COLO668 (cell line): Measurements from ENCODE around the gene FANK1.
"Not testable (repeated sequence)": the region's sequence is repeated elsewhere in the genome, so short reads cannot be mapped to it uniquely, and the experiment has no call there.

Source experiments
- DNase-seq: peaks from one replicate; lab custom pipeline; 2025; ENCODE audit not compliant: unreplicated experiment; lab: John Stamatoyannopoulos, UW

The FANK1 gene

DNA sequence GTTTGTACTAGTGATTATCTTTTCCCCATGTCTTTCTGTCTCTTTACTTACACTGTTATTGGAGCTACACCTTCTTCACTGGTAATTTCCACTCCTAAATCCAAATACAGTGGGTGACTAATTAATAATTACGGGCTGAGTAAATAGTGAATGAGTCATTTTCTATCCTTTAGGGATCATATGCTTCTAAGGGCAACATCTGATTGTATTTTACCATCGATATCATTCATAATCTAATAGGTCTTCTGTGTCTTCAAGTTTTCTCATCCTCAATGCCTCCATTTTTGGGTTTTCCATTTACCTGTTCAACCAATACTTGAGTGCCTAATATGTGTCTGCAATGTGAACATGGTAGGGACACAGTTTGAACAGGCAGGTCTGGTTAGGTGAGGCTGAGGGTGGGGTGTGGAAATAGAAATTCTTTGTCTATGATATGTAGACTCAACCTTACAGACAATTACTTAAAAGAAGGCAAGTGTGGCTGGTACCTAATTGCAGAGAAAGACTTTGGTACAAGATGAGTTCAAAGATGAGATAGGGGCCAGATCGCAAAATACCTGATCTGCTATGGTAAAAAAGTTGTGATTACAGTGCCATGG, 9.4 kb upstream of the FANK1 start:
- DNase-seq, result no peak

- DNase-seq, result not testable (repeated sequence)
These were observed 6.9 kb upstream of the FANK1 start for GRCh38 chr10:125889441-125889840.

DNA sequence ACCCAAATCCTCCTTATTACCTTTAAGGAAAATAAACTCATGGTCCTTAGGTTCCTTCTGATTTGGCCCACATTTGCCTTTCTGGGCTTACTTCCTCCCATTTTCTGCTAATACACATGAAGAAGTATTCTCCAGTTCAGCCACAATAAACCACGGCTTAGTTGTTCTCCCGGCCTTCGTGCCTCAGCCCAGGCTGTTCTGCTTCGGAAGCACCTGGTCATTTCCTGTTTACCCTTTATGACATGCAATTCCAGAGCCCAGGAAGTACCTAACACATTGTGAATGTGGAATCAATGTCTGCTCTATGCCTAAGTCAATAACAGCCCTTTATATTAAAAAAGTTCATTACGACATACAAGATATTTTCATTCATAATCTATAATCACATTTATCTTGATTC, 4.0 kb upstream of the FANK1 start:
- DNase-seq, result peak; percentile 23

DNA sequence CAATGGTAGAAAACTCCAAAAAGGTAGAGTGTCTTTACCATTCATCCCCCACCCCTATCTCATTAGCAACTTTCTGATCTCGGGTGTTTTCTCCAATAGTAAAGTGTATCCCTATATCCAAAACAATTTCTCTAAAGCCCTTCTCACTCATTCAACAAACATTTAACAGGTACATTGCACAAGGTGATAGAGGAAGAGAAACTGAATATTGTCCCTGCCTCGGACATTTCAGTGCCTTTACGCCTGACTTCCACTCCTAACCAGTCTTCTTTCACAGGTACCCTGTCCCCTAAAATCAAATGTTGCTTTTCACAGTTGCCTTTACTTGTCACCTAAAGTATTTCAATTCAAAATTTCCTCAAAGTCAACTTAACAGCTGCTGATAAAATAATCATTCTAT, 2.2 kb upstream of the FANK1 start:
- not testable (repeated sequence) for DNase-seq

GRCh38 chr10:125895130-125896087, 955 bp upstream of the FANK1 start:
- peak; percentile 46 for DNase-seq

DNA sequence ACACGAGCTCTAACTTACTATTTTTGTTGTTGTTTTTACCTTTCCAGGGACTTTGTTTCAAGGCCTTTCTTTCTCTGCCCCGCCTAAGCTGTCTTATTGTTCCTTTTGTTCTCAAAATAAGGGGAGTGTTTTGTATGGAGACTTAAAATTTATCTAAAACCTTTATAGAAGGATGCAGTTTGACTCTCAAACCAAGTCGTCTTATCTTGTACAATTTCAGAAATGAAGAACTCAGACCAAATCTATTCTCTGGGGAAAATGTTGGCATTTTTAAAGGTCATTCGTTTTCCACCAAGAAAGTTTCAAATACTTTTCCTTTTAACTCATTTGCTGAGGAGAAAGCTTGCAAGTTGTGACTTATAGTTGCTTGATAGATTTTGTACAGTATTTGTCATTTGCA, 953 bp downstream of the FANK1 start:
- not testable (repeated sequence) for DNase-seq

DNA sequence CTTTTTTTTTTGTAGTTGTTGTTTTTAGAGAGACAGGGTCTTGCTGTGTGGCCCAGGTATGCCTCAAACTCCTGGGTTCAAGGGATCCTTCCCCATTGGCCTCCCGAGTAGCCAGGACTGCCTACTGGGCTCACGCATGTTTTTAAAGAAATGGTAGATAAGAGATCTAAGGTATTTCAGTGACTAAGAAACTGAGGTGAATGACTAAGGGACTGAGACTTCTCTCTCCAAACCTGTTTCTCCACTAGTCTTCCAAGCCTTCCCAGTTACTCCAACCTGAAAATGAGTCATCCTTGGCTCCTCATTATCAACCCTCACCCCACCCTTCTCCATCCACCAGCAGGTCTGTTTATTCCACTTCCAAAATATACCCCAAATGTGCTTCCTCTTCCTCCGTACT, 4.6 kb downstream of the FANK1 start:
- not testable (repeated sequence) for DNase-seq

DNA sequence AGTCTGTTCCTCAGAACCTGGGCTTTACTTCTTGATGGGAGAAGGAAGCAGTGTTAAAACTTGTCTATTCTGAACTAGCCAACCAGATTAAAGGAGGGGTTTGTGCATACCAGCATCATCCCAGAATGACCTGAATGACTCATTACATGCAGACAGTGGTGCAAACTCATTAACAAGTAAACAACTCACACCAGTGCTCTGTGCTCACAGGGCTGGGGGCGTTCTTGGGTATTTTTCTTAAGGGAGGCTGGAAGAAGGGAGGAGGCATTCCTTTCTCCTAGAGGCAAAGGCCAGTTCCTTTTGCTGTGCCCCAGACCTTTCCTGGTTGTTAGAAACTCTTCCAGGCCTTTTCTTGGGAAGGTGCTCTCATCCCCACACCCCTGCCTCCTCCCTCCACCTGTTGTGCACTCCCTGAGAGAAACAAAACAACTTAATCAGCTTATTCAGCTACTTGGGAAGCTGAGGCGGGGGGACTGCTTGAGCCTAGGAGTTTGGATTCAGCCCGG, 6.8 kb downstream of the FANK1 start:
- DNase-seq, result not testable (repeated sequence)

GRCh38 chr10:125905069-125905994, 9.0 kb downstream of the FANK1 start:
- DNase-seq, result not testable (repeated sequence)

GRCh38 chr10:125907598-125907997, 11.2 kb downstream of the FANK1 start:
- not testable (repeated sequence) for DNase-seq

GRCh38 chr10:125908813-125909212, 12.4 kb downstream of the FANK1 start:
- not testable (repeated sequence) for DNase-seq

GRCh38 chr10:125909491-125909890, 13.1 kb downstream of the FANK1 start:
- not testable (repeated sequence) for DNase-seq

- no peak for DNase-seq
These were observed 14.8 kb downstream of the FANK1 start for GRCh38 chr10:125911145-125911544.

DNA sequence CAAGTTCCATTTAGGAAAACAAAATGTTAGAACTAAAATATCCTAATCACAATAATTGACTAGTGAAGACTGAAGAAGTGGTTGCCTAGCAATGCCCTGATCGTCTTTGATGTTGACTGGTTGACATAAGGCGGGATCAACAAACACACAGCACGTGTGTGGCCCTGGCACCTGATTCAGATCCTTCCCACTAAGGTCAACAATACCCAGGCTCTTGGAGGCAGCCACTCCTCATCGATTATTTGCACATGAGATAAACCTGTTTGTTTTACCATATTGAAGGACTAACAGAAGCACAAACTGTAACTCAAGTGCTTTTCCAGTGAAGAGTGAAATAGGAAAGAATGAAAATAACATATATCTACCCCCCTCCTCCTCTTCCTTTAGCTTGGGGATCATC, 15.6 kb downstream of the FANK1 start:
- peak; percentile 70 for DNase-seq

- peak; percentile 33 for DNase-seq
These were observed 16.9 kb downstream of the FANK1 start for GRCh38 chr10:125913277-125913676.

DNA sequence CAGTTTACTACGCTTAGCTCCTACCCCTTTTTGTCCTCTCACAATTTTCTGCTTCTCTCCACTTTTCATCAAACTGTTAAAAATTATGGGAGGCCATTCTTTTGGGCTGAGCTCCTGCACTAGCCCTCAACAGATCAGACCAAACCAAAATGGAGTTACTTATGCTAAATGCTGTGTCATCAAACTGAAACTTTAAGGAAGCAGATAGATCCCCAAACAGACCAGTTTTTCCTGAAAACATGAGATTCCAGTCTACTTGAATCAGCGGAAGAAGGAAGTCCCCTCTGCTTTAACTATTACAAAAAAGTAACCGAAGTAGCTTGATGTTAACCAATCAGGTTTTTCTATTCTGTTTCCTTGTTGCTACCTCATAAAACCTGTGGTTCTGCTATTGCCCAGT, 20.6 kb downstream of the FANK1 start:
- DNase-seq, result no peak

DNA sequence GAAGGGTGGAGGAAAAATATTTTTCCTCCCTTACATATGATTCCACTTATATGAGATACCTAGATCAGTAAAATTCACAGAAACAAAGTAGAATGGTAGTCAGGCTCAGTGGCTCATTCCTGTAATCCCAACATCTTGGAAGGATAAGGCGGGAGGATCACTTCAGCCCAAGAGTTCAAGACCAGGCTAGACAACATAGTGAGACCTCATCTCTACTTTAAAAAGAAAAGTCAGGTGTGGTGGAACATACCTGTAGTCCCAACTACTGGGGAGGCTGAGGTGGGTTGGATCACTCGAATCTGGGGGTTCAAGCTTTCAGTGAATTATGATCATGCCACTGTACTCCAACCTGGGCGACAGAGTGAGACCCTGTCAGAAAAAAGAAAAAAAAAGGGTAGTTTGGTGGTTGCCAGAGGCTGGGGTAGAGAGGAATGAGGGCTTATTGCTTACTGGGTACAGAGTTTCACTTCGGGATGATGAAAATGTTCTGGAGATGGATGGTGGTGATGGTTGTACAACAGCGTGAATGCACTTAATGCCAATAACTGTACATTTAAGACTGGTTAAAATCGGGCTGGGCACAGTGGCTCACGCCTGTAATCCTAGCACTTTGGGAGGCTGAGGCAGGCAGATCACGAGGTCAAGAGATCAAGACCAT, 21.5 kb downstream of the FANK1 start:
- not testable (repeated sequence) for DNase-seq

- DNase-seq, result not testable (repeated sequence)
These were observed 25.4 kb downstream of the FANK1 start for GRCh38 chr10:125921643-125922306.

GRCh38 chr10:125925262-125925834, 29.0 kb downstream of the FANK1 start:
- no peak for DNase-seq
